ACHN (cell line): ENCODE measurements around the gene C8G.

Experiments used
- DNase-seq: peaks from one replicate; pipeline ENCODE4 v3.0.0-alpha.2; 2015
- in situ Hi-C: cut with HindIII; loops from 2 replicates; pipeline ENCODE4 v1.10.0; 2017; ENCODE audit warnings: low sequenced_read_pairs, low pct_ligation_motif_present, low pct_unique_long_range_greater_than_20kb

Gene C8G

DNA sequence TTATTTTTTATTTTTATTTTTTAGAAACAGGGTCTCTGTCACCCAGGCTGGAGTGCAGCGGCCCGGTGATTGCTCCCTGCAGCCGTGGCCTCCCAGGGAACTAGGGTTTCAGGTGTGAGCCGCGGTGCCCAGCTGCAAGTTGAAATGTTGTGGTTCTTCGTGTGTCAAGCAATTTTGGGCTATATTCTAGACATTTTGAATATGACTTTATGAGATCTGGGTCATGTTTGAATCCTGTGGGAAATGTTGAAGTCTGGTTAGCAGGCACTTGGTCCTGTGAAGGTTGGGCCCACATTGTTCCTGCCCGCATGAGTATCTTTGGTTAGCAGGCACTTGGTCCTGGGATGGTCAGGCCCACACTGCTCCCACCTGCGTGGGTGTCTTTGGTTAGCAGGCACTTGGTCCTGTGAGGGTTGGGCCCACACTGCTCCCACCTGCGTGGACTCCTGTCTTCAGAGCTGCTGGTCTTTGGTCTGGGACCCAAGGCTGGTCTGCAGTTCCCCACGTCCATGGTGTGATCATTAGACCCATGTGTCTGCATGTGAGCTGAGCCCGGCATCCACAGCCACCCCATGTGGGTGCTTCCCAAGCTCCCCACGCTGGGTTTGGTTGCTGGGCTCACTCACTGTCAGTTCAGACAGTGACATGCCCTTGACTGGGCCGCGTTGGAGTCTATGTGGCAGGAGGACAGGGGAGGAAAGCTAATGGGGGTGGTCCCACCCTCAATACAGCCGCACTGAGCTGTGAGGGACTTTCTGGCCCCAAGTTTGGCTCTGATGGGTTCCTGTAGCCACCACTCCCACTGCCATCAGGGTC, 7.6 kb upstream of the C8G start:
- in situ Hi-C loops = no loop called here
- DNase-seq = no peak

GRCh38 chr9:136939431-136939995, 5.5 kb upstream of the C8G start:
- in situ Hi-C loops = no loop called here

GRCh38 chr9:136939996-136940525, 5.0 kb upstream of the C8G start:
- in situ Hi-C loops = no loop called here
- DNase-seq = no peak

More at GRCh38 chr9:136939431-136939995, 5.5 kb upstream of the C8G start:
- DNase-seq = no peak

- in situ Hi-C loops = no loop called here
- DNase-seq = no peak
These were observed 4.4 kb upstream of the C8G start for GRCh38 chr9:136940526-136941230.

- in situ Hi-C loops = no loop called here
- no peak for DNase-seq
These were observed 3.6 kb upstream of the C8G start for GRCh38 chr9:136941231-136942111.

- DNase-seq = no peak
- in situ Hi-C loops = no loop called here
These were observed 2.7 kb upstream of the C8G start for GRCh38 chr9:136942112-136942880.

DNA sequence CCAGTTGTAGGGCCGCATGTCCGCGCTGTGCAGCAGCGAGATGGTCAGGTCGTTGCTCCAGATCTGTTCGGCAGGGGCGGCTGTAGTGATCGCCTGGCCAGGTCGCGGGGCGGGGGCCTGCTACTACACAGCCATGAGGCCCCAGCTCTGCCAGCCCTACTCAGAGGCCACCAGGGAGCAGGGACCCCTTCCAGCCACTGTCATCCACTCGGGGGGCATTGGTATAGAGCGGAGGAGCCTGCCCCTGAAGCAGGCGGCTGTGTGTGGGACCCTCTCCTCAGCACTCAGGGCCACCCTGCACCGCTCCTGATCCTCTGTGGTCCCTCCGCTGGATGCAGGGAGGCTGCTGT, 2.2 kb upstream of the C8G start:
- in situ Hi-C loops = no loop called here
- DNase-seq = no peak

DNA sequence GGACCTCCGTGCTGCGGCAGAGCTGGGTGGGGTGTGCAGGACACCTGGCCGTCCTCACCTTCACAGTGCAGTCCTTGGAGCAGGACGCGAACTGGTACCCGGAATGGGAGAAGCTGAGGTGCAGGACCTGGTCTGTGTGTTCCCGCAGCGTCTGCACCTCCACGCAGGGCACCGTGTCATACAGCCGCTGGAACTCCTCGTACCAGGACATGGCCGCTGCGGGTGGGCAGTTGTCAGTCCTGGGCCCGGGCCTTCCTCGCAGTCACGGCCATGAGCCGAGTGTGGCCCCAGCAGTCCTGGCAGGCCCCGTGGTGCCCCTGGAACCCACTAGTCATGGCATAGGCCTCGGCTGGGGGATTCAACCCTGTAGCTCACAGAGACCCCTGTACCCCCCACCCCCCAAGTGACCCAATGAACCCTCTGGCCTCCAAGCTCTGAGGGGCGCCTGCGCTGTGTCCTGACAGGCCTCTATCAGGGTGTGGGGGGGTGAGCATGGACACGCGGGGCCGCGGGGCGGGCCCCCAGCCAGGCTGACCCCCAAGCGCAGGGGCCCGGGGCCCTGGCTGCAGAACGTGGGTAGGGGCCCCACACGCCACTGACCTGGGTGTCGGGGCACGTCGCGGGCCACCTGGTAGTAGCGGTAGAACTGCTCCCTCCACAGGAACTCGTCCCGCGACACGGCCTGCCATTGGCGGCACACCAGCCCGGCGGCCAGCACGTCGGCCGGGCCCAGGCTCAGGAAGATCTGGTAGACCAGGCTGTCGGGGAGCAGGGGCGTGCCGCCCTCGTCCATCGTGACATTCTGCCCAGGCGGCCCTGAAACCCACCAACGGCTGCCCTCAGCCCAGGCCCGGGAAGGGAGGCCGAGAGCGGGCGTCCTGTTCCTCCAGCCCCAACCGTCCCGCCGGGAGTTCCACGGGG, 1.5 kb upstream of the C8G start:
- peak; percentile 39 for DNase-seq
- in situ Hi-C loops = no loop called here

GRCh38 chr9:136944212-136944518, 878 bp upstream of the C8G start:
- in situ Hi-C loops = no loop called here
- DNase-seq = peak; percentile 54

- no peak for DNase-seq
- in situ Hi-C loops = no loop called here
These were observed 537 bp downstream of the C8G start for GRCh38 chr9:136945333-136946227.

DNA sequence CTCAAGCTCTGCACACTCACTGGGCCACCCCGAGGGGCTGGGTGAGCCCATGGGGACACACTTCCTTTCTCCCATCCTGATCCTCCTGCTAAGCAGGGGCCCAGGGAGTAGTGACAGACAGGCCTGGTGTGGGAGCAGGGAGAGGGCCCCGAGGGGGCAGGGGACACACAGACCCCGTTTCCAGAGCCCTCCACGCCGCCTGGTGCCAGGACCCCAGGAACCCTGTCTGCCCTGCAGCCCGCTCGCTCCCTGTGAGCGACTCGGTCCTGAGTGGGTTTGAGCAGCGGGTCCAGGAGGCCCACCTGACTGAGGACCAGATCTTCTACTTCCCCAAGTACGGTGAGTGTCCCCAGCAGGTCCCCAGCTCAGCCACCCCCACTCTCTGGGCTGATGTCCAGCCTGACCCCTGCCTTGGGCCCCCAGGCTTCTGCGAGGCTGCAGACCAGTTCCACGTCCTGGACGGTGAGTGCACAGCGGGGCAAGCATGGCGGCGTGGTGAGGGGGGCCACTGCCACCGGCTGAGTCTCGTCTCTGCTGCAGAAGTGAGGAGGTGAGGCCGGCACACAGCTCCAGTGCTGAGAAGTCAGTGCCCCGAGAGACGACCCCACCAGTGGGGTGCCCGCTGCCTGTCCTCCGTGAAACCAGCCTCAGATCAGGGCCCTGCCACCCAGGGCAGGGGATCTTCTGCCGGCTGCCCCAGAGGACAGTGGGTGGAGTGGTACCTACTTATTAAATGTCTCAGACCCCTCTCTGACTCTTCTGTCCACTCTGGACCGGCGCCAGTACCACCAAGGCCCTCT, 1.4 kb downstream of the C8G start:
- in situ Hi-C loops = no loop called here
- DNase-seq = no peak

- no peak for DNase-seq
- in situ Hi-C loops = no loop called here
These were observed 2.2 kb downstream of the C8G start for GRCh38 chr9:136947028-136947891.

DNA sequence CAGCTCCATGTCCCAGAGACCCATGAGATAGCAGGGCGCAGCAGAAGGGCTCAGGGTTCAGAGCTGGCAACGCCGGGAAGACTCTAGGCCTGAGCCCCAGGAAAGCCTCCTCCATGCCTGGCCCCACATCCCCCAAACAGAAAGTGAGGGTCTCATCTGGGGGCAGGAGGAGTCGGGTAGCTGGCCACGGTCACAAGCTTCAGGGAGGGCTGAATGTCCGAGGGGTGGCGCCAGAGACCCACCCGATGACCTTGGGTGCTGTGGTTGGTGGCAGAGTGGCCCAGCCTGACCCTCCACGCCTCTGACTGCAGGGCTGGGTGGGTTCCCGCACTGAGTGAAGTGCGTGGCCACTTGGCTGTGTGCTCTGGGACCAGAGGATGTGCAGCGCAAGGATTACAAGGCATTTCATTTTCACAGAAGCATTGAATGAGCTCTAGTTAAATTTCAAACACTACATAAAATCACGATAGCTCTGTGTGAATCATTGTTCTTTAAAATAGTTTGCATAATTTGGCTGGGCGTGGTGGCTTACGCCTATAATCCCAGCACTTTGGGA, 3.0 kb downstream of the C8G start:
- peak; percentile 30 for DNase-seq
- in situ Hi-C loops = no loop called here

GRCh38 chr9:136949239-136949816, 4.3 kb downstream of the C8G start:
- no peak for DNase-seq
- in situ Hi-C loops = no loop called here
